Measurements from ENCODE around the gene HIVEP3.

DNA sequence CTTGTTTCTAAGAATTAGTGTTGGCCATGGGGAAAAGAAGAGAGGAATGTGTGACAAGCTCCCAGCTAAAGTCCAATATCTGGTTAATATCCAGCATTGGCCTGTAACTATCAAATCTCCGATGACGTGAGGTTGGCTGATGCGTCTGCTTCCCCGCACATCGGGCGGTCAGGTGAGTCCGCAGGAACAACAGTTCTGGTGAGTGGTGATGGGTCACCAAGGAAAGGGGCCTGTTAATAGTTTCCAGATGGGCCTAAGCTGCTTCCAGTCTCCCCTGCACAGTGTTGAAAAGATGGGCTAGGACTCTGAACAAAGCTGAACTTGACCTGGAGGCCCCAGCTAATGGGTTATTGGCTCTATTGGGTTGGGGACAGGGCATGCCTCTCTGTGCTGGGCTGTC is 241.1 kb downstream of the HIVEP3 start:
- TF ChIP-seq, protein P1, sequence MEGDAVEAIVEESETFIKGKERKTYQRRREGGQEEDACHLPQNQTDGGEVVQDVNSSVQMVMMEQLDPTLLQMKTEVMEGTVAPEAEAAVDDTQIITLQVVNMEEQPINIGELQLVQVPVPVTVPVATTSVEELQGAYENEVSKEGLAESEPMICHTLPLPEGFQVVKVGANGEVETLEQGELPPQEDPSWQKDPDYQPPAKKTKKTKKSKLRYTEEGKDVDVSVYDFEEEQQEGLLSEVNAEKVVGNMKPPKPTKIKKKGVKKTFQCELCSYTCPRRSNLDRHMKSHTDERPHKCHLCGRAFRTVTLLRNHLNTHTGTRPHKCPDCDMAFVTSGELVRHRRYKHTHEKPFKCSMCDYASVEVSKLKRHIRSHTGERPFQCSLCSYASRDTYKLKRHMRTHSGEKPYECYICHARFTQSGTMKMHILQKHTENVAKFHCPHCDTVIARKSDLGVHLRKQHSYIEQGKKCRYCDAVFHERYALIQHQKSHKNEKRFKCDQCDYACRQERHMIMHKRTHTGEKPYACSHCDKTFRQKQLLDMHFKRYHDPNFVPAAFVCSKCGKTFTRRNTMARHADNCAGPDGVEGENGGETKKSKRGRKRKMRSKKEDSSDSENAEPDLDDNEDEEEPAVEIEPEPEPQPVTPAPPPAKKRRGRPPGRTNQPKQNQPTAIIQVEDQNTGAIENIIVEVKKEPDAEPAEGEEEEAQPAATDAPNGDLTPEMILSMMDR (IDR thresholded peaks at IDR 0.05; ENCODE audit: poor library complexity): no peak
- no peak for TF ChIP-seq EZH2 (IDR thresholded peaks at IDR 0.05; ENCODE audit: borderline replicate concordance)
- TF ChIP-seq EZH2phosphoT487 (IDR thresholded peaks at IDR 0.05; ENCODE audit: low read depth, severe bottlenecking, unreplicated experiment): no peak
